Omental fat pad (tissue), 4 donors: ENCODE measurements around the gene SLCO1B3. TPM values are rescaled to one million over a fixed set of nuclear protein-coding genes. Genes with fewer than 3 reads are reported as not detected.

Source experiments
- ATAC-seq: fragments of 150-250 bp; one replicate; pipeline ENCODE4 v1.9.1; 2016; ENCODE audit warnings: mild to moderate bottlenecking, moderate library complexity; ENCODE audit not compliant: low FRiP score
- DNase-seq: peaks from one replicate; pipeline ENCODE4 v3.0.0-alpha.2; 2019; ENCODE audit warnings: low spot score
- total RNA-seq, 4 donors: library from RNA; depleted of rRNA; stranded (reverse); fragments of >200 nt; gene quantifications; one replicate each; pipeline ENCODE4 v1.1.0, GENCODE V29; 2016
- TF ChIP-seq, protein P1 (sequence below), 3 donors: fragments of 450-650 bp; IDR thresholded peaks; one replicate each; pipeline ENCODE4 v1.5.1; 2016 to 2017; ENCODE audit warnings: antibody characterized with exemption in 3 of 3, mild to moderate bottlenecking in 3 of 3, moderate library complexity in 2 of 3

Gene SLCO1B3
- total RNA-seq, 4 donors from 2014 or later: 0.47 TPM; not detected in 3

DNA sequence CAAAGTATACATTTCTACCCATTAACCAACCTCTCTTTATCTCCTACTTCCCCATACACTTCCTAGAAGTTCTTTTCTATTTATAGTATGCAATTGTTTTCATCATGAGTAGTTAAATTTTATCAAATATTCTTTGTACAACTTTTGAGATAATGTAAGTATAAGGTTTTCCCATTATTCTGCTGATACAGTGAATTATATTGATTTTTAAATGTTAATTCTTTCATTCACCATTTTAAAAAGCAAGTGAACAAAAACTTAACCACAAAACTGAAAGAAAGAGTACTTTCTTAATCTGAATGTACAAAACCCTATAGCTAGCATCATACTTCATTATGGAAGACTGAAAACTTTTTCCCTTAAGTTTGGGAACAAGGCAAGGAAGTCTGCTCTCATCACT lies 9.5 kb upstream of the SLCO1B3 start:
- ATAC-seq (no peak), DNase-seq (no peak)
- TF ChIP-seq, protein P1, sequence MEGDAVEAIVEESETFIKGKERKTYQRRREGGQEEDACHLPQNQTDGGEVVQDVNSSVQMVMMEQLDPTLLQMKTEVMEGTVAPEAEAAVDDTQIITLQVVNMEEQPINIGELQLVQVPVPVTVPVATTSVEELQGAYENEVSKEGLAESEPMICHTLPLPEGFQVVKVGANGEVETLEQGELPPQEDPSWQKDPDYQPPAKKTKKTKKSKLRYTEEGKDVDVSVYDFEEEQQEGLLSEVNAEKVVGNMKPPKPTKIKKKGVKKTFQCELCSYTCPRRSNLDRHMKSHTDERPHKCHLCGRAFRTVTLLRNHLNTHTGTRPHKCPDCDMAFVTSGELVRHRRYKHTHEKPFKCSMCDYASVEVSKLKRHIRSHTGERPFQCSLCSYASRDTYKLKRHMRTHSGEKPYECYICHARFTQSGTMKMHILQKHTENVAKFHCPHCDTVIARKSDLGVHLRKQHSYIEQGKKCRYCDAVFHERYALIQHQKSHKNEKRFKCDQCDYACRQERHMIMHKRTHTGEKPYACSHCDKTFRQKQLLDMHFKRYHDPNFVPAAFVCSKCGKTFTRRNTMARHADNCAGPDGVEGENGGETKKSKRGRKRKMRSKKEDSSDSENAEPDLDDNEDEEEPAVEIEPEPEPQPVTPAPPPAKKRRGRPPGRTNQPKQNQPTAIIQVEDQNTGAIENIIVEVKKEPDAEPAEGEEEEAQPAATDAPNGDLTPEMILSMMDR (IDR thresholded peaks at IDR 0.05): no peak

DNA sequence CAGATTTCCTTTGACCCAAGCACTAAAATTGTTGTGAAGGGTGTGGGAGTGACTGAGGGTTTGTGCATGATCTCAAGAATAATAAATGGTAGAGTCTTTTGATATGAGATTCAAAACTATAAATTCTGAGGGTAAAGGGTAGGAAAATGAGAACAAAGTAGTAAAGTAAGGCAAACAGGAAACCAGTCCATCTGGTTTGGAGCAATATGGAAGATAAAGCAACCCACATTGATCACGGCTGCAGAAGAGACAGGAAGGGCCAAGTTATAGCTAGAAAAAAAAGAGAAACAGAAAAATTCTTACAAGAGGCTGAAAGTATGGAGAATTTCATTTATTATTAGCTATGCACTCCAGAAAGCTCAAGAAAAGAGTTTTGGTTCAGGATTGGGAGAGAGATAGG lies 4.6 kb upstream of the SLCO1B3 start:
- DNase-seq: no peak
- no peak for ATAC-seq
- TF ChIP-seq, protein P1 (IDR thresholded peaks at IDR 0.05): no peak

DNA sequence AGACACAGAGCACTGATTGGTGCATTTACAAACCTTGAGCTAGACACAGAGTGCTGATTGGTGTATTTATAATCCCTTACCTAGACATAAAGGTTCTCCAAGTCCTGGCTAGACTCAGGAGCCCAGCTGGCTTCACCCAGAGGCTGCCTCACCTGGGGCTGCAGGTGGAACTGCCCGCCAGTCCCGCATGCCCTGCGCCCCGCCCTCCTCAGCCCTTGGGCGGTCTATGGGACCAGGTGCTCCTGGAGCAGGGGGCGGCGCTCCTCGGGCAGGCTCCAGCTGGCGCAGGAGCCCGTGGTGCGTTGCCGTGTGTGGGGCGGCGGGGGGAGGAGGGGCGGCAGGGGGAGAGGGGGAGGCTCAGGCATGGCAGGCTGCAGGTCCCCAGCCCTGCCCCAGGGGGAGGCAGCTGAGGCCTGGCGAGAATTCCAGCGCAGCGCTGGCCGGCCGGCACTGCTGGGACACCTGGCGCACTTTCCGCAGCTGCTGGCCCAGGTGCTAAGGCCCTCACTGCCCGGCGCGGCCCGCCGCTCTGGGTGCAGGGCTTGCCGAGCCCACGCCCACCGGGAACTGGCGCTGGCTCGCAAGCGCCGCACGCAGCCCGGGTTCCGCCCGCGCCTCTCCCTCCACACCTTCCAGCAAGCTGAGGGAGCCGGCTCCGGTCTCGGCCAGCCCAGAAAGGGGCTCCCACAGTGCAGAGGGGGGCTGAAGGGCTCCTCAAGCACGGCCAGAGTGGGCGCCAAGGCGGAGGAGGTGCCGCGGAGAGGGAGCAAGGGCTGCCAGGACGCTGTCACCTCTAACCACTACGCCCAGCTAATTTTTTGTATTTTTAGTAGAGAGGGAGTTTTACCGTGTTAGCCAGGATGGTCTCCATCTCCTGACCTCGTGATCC lies 3.1 kb upstream of the SLCO1B3 start:
- ATAC-seq (no peak), DNase-seq (no peak)
- TF ChIP-seq, protein P1 (IDR thresholded peaks at IDR 0.05): no peak

DNA sequence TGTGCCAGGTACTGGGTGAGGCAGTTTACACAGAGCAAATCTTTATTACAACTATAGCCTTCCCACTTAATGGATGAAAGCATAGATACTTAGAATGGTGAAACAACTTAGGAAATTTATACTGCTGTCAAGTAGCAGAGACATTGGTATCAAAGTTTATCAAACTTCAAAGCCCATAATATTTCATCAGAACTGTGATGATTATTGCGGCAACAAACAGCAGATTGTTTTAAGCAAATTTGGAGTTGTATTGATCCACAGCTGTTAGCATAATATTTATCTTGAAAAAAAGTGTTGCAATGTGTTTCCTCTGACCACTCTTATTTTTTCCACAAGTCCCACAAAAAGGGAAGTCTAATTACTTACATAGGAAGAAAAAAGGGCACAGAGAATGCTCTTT lies 2.0 kb upstream of the SLCO1B3 start:
- ATAC-seq: no peak

GRCh38 chr12:20815574-20815973 lies 5.1 kb downstream of the SLCO1B3 start:
- ATAC-seq: no peak
- DNase-seq: no peak
- TF ChIP-seq, protein P1 (IDR thresholded peaks at IDR 0.05): no peak

More for the DNA sequence above, 2.0 kb upstream of the SLCO1B3 start:
- DNase-seq: no peak
- TF ChIP-seq, protein P1 (IDR thresholded peaks at IDR 0.05): no peak

DNA sequence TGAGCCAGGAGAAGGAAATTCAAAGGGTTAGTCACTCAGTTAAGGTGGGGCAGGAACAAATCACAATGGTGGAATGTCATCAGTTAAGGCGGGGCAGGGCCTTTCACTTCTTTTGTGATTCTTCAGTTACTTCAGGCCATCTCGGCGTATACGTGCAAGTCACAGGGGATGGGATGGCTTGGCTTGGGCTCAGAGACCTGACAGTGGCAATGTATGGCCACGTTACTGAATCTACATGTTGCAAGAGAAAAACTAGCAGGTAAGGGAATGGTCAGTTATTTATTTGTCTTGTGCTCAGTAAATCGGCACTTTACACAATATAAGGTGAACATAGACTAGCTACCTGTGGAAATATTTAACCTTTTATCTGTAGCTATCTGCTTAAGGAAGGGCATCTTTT lies 11.9 kb downstream of the SLCO1B3 start:
- ATAC-seq: no peak
- no peak for DNase-seq
- TF ChIP-seq, protein P1 (IDR thresholded peaks at IDR 0.05): no peak

DNA sequence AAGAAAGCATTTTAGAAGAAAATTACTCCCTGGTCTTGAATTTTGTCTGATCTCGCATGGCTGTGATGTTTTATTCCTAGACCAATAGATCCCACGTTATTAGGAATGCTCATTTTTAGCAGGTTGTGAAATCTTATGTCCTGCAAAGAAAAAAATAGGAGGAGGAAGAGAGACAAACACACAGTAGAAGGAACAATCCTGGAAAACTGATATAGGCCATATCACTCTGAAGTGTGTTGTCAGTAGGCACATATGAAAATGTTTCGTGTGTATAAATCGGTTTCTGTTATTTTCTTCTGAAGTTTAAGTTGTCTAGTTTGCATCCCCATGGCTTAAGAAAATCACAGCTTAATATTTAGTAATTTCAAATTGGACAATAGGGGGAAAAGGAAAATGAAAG lies 12.4 kb downstream of the SLCO1B3 start:
- no peak for DNase-seq
- no peak for ATAC-seq
- TF ChIP-seq, protein P1 (IDR thresholded peaks at IDR 0.05): no peak
